Mononuclear cell (primary cell): ENCODE results near the gene EIF1AD. TPM values are rescaled to one million over a fixed set of nuclear protein-coding genes. Genes with fewer than 3 reads are reported as not detected.
"Not testable (repeated sequence)": the region's sequence is repeated elsewhere in the genome, so short reads cannot be mapped to it uniquely, and the experiment has no call there.

ENCODE experiments used
- H3K27me3 ChIP-seq: 2 replicates; pipeline ENCODE4 v1.6.0; 2011; ENCODE audit warnings: low read length, control low read depth; ENCODE audit not compliant: insufficient read depth
- H3K4me1 ChIP-seq: 2 replicates; pipeline ENCODE4 v1.5.1; 2011; ENCODE audit warnings: mild to moderate bottlenecking, low read length, control low read depth; ENCODE audit not compliant: insufficient read depth
- H3K4me3 ChIP-seq: 2 replicates; pipeline ENCODE4 v1.5.1; 2011; ENCODE audit warnings: mild to moderate bottlenecking, low read length, moderate library complexity
- H3K9me3 ChIP-seq: 2 replicates; pipeline ENCODE4 v1.5.1; 2011; ENCODE audit warnings: low read depth, mild to moderate bottlenecking, control low read depth, low read length
- total RNA-seq: library from RNA; depleted of rRNA; stranded (reverse); fragments of >200 nt; gene quantifications from one replicate; pipeline ENCODE4 v1.2.3, GENCODE V29; 2012

The EIF1AD gene
- total RNA-seq, 1 donor, result 83.2 TPM

GRCh38 chr11:66012946-66013761 lies 11.2 kb upstream of the EIF1AD start:
- H3K4me3 ChIP-seq, result no peak overlapping the region
- no peaks in the 10 kb centered on the region for H3K9me3 ChIP-seq
- H3K27me3 ChIP-seq, result peaks cover 26% of the 10 kb centered on the region
- peaks cover 34% of the 10 kb centered on the region for H3K4me1 ChIP-seq

GRCh38 chr11:66012371-66012945 lies 10.5 kb upstream of the EIF1AD start:
- no peak overlapping the region for H3K4me3 ChIP-seq
- H3K4me1 ChIP-seq, result peaks cover 34% of the 10 kb centered on the region
- no peaks in the 10 kb centered on the region for H3K9me3 ChIP-seq
- peaks cover 26% of the 10 kb centered on the region for H3K27me3 ChIP-seq

- Histone ChIP-seq H3K27me3 (peaks cover 26% of the 10 kb centered on the region), H3K9me3 (no peaks in the 10 kb centered on the region), H3K4me1 (peaks cover 34% of the 10 kb centered on the region), H3K4me3 (no peak within 1 kb of the TSS)
Measured at GRCh38 chr11:66011785-66012303, 9.9 kb upstream of the EIF1AD start, which contains the start of gene CST6. Gene CST6, plus strand, starts transcription at chr11:66012008. Its CDS starts 37 bp downstream, at chr11:66012045.

- Histone ChIP-seq H3K4me1 (peaks cover 34% of the 10 kb centered on the region), H3K4me3 (no peak overlapping the region), H3K9me3 (no peaks in the 10 kb centered on the region), H3K27me3 (peaks cover 26% of the 10 kb centered on the region)
Measured at GRCh38 chr11:66011239-66011784, 9.4 kb upstream of the EIF1AD start.

GRCh38 chr11:66010036-66010435 lies 8.1 kb upstream of the EIF1AD start:
- H3K9me3 ChIP-seq, H3K4me3 ChIP-seq: not testable (repeated sequence)
- Histone ChIP-seq H3K4me1 (peaks cover 31% of the 10 kb centered on the region), H3K27me3 (peaks cover 26% of the 10 kb centered on the region)

- peaks cover 26% of the 10 kb centered on the region for H3K27me3 ChIP-seq
- H3K9me3 ChIP-seq, result no peaks in the 10 kb centered on the region
- no peak overlapping the region for H3K4me3 ChIP-seq
- peaks cover 21% of the 10 kb centered on the region for H3K4me1 ChIP-seq
Measured at GRCh38 chr11:66008468-66009101, 6.6 kb upstream of the EIF1AD start.

- Histone ChIP-seq H3K4me3 (no peak overlapping the region), H3K27me3 (peaks cover 23% of the 10 kb centered on the region), H3K9me3 (no peaks in the 10 kb centered on the region), H3K4me1 (peaks cover 21% of the 10 kb centered on the region)
Measured at GRCh38 chr11:66008095-66008467, 6.1 kb upstream of the EIF1AD start.

GRCh38 chr11:66007201-66007634 lies 5.3 kb upstream of the EIF1AD start:
- Histone ChIP-seq H3K9me3 (no peaks in the 10 kb centered on the region), H3K4me1 (peaks cover 18% of the 10 kb centered on the region), H3K4me3 (no peak overlapping the region), H3K27me3 (peaks cover 17% of the 10 kb centered on the region)

- Histone ChIP-seq H3K9me3 (no peaks in the 10 kb centered on the region), H3K27me3 (peaks cover 13% of the 10 kb centered on the region), H3K4me1 (peaks cover 14% of the 10 kb centered on the region), H3K4me3 (no peak overlapping the region)
Measured at GRCh38 chr11:66006891-66007176, 4.9 kb upstream of the EIF1AD start.

GRCh38 chr11:66006134-66006890 lies 4.4 kb upstream of the EIF1AD start:
- H3K27me3 ChIP-seq, result peaks cover 8% of the 10 kb centered on the region
- H3K4me1 ChIP-seq, result peaks cover 13% of the 10 kb centered on the region
- H3K4me3 ChIP-seq, result no peak overlapping the region
- H3K9me3 ChIP-seq, result no peaks in the 10 kb centered on the region

- Histone ChIP-seq H3K4me1 (peaks cover 26% of the 10 kb centered on the region), H3K9me3 (no peaks in the 10 kb centered on the region), H3K27me3 (no peaks in the 10 kb centered on the region), H3K4me3 (no peak overlapping the region)
Measured at GRCh38 chr11:66004186-66004585, 2.2 kb upstream of the EIF1AD start.

GRCh38 chr11:66003291-66003690 lies 1.3 kb upstream of the EIF1AD start:
- H3K9me3 ChIP-seq, result no peaks in the 10 kb centered on the region
- H3K27me3 ChIP-seq, result no peaks in the 10 kb centered on the region
- peak overlapping the region; percentile 92 for H3K4me3 ChIP-seq
- H3K4me1 ChIP-seq, result peaks cover 26% of the 10 kb centered on the region

- Histone ChIP-seq H3K4me1 (peaks cover 26% of the 10 kb centered on the region), H3K27me3 (no peaks in the 10 kb centered on the region), H3K9me3 (no peaks in the 10 kb centered on the region), H3K4me3 (peak overlapping the region; percentile 92)
Measured at GRCh38 chr11:66002648-66003225, 780 bp upstream of the EIF1AD start.

GRCh38 chr11:65997286-65997685 lies 4.7 kb downstream of the EIF1AD start:
- Histone ChIP-seq H3K9me3 (no peaks in the 10 kb centered on the region), H3K4me3 (no peak overlapping the region), H3K4me1 (peaks cover 16% of the 10 kb centered on the region), H3K27me3 (no peaks in the 10 kb centered on the region)
